LNCAP (cell line): ENCODE results near the gene BBOF1.

Experiments
- TF ChIP-seq, protein P1 (sequence below): fragments of 450-650 bp; IDR thresholded peaks from 2 replicates; pipeline ENCODE4 v1.5.1; 2017; ENCODE audit warnings: mild to moderate bottlenecking

BBOF1 gene

DNA sequence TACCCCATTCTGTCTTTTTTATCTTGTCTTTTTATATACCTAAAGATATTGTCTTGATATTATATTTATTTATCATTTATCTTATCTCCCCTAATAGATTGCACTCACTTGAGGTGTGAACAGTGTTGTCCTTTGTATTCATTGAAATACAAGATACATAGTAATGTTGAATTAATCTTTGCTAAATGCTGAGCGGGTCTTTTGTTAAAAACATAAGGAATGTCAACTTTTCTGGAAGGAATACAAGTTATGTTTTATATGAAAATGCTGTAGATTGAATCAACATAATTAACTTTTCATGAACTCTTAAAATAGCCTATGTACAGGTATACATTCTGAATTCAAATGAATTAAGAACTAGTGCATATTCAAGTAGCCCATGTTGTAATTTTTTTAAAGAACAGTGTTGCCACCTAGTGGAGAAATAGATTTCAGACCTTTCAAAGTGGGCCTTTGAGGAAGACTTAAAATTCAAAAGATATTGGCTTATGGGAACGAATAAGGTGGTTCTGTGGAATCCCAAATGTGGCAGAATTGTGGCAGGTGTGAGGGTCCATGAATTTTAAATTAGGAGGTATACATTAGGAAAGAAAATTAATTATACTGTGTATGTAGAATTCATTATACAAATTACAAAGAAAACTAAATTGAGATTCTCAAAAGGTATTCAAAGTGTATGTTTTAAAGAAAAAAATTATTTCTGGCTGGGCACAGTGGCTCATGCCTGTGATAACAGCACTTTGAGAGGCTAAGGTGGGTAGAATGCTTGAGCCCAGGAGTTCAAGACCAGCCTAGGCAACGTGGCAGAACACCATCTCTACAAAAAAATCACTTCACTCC, 19.1 kb downstream of the BBOF1 start:
- TF ChIP-seq, protein P1, sequence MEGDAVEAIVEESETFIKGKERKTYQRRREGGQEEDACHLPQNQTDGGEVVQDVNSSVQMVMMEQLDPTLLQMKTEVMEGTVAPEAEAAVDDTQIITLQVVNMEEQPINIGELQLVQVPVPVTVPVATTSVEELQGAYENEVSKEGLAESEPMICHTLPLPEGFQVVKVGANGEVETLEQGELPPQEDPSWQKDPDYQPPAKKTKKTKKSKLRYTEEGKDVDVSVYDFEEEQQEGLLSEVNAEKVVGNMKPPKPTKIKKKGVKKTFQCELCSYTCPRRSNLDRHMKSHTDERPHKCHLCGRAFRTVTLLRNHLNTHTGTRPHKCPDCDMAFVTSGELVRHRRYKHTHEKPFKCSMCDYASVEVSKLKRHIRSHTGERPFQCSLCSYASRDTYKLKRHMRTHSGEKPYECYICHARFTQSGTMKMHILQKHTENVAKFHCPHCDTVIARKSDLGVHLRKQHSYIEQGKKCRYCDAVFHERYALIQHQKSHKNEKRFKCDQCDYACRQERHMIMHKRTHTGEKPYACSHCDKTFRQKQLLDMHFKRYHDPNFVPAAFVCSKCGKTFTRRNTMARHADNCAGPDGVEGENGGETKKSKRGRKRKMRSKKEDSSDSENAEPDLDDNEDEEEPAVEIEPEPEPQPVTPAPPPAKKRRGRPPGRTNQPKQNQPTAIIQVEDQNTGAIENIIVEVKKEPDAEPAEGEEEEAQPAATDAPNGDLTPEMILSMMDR: peak; percentile 73

DNA sequence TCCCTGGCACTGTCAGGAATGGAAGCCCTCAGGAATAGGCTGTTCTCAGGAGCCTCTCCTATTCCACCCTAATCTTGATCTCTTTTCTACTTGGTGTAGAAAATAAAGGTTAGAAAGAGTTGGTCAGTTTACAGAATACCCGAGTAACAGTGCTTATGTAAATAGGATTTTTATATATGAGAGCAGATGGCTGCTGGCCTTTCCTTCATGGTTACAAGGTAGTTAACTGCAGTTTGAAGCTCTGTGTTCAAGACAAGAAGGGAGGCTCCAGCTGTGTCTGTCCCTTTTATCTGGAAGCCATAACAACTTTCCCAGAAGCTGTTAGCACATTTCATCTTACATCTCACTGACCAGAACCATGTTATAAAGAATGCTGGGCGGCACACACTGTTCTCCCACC, 23.1 kb downstream of the BBOF1 start:
- TF ChIP-seq, protein P1: no peak

DNA sequence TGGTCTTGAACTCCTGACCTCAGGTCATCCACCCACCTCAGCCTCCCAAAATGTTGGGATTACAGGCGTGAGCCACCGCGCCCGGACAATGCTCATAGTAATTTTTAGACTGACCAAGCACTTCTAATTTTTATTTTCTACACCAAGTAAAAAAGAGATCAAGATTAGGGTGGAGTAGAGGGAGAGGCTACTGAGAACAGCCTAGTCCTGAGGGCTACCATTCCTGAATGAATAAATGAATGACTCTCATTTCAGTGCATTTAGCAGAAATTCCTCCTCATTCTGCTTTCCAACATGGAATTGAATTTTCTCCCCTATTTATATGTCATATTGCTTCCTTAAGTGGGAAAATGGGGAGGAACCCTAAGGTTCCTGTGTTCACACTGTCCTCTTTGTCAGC, 26.4 kb downstream of the BBOF1 start:
- TF ChIP-seq, protein P1: no peak

DNA sequence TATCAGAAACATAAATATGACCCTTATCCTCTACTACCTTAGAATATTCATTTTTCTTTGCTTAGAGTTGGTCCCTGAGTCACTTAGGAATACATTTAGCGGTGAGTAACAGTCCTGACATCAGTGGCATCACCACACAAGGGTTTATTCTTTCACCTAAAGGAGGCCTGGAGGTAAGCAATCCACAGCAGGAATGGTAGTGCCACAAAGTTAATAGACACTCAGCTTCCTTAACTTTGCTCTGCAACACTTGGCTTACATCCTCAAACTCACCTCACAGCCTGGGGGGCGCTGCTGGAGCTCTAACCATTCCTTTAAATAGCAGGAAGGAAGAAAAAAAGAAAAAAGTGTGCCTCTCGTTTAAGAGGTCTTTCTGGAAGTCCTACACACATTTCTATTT, 29.1 kb downstream of the BBOF1 start:
- TF ChIP-seq, protein P1: no peak

DNA sequence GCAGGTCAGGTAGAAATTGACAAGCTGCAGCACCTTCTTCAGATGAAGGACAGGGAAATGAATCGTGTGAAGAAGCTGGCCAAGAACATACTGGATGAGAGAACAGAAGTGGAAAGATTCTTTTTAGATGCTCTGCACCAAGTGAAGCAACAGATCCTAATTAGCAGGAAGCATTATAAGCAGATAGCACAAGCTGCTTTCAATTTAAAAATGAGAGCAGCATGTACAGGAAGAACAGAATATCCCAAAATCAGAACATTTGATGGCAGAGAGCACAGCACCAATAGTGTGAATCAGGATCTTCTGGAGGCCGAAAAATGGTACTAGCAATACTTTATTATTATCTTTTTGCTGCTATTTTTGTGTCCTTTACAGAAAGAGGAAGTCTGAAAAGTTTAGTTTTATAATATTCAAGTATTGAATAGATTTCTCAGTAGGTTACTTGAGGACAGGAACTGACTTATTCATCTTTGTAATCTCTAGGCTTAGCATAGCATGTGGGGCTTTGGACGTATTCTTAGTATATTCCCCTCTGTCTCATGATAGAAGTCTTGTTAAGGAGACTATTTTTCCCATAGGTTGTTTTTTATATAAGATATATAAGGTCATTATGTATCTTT, 30.8 kb downstream of the BBOF1 start:
- TF ChIP-seq, protein P1: no peak

DNA sequence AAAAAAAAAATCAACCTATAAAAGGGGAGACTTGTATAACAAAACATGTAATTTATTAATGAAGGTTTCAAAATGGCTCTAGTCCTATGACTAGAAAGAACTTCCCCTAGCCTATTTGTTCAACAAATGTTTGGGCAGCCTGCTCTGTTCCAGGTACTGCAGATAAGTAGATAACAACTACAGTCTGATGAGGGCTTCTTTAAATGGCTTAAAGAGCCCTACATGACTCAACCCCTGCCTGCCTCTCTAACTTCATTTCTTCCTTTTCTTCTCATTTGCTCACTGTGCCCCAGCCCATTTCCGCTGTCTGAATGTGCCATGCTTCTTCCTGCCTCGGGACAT, 43.6 kb downstream of the BBOF1 start:
- TF ChIP-seq, protein P1: no peak

DNA sequence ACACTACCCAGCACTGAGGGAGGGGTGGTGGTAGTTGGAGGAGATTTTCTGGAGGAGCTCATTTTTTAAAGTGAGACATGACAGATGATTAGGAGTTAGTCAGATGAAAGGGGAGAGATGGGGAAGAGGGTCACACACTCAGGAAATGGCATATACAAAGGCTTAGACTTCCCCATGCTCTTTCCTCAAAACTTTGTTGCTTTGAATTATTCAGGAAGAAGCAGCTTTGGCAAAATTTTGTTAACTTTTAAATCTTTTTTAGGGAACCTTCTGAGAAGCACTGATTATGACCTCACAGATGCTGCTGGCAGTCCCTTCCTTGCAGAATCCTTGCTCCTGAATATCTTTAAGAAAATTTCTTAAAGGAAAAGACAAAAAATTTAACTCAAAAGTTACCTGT, 45.3 kb downstream of the BBOF1 start:
- TF ChIP-seq, protein P1: no peak
